Testis (tissue), 3 donors: ENCODE data around the gene DCTN4. TPM values are rescaled to one million over a fixed set of nuclear protein-coding genes. Genes with fewer than 3 reads are reported as not detected.
A peak's percentile ranks its signal among the peaks of the same experiment; 100 is the strongest.

ENCODE experiments used
- DNase-seq: peaks from one replicate; pipeline ENCODE4 v3.0.0-alpha.2; 2019
- H3K27ac ChIP-seq, 2 donors: fragments of 200-600 bp; sonication (generic); one replicate each; pipeline ENCODE4 v1.5.1; 2019
- H3K27me3 ChIP-seq: fragments of 200-600 bp; sonication (generic); one replicate; pipeline ENCODE4 v1.5.1; 2019
- H3K36me3 ChIP-seq: fragments of 200-600 bp; sonication (generic); one replicate; pipeline ENCODE4 v1.5.1; 2017; ENCODE audit warnings: low read depth; ENCODE audit errors: missing control alignments
- H3K4me1 ChIP-seq: fragments of 200-600 bp; sonication (generic); one replicate; pipeline ENCODE4 v1.5.1; 2019
- H3K4me3 ChIP-seq, 2 donors: fragments of 200-600 bp; sonication (generic); one replicate each; pipeline ENCODE4 v1.5.1; 2017 to 2019
- H3K9me3 ChIP-seq: fragments of 200-600 bp; sonication (generic); one replicate; pipeline ENCODE4 v1.5.1; 2017
- CTCF ChIP-seq, 3 experiments: fragments of 450-650 bp in 2 of 3; fragments of 200-600 bp in 1 of 3; sonication (generic) in 1 of 3; IDR thresholded peaks; one replicate each; pipeline ENCODE4 v1.5.1; 2016 to 2019; ENCODE audit warnings: antibody characterized with exemption in 3 of 3, mild to moderate bottlenecking in 2 of 3, moderate library complexity in 1 of 3
- POLR2A ChIP-seq: fragments of 450-650 bp; IDR thresholded peaks from one replicate; pipeline ENCODE4 v1.6.1; 2017; ENCODE audit warnings: antibody characterized with exemption, mild to moderate bottlenecking, moderate library complexity
- WGBS, 2 donors: methylation state at CpG; one replicate each; pipeline ENCODE4 v1.1.5; 2018; 5-methylcytosine and 5-hydroxymethylcytosine counted together
- intact Hi-C: fragments of 100-400 bp; cut with DNase I; formaldehyde crosslinking; loops from one replicate; pipeline ENCODE4 v1.15.1; 2023; ENCODE audit warnings: low total_unique reads
- polyA plus RNA-seq: library from polyadenylated mRNA; stranded (reverse); fragments of 350-450 nt; fragmentation: Illumina TruSeq; extraction: RNeasy Lipid Tissue Mini Kit (QIAGEN cat#74804); gene quantifications from one replicate; pipeline ENCODE4 v1.2.3, GENCODE V29; 2014; ENCODE audit warnings: low read depth, low replicate concordance; ENCODE audit not compliant: insufficient read depth
- total RNA-seq, 2 donors: library from RNA; depleted of rRNA; stranded (reverse); fragments of >200 nt; gene quantifications; one replicate each; pipeline ENCODE4 v1.2.3, GENCODE V29; 2016

The DCTN4 gene
- total and polyA plus RNA-seq, 3 donors from 2014 or later = 55.7 to 94.0 (median 91.5) TPM

- peaks cover 30% of the 10 kb centered on the region for H3K4me1 ChIP-seq
- H3K9me3 ChIP-seq = no peaks in the 10 kb centered on the region
- peak overlapping the region in 1 of 2 donors; percentile 79 for H3K27ac ChIP-seq
- no peaks in the 10 kb centered on the region for H3K36me3 ChIP-seq
- no peak for TF ChIP-seq CTCF (IDR thresholded peaks at IDR 0.05)
- no peak for TF ChIP-seq POLR2A
- no peaks in the 10 kb centered on the region for H3K27me3 ChIP-seq
- WGBS, 2 donors = 45 to 72% methylated on average over 7 of the region's 7 CpGs
- intact Hi-C loops = no loop called here
- H3K4me3 ChIP-seq = peak overlapping the region in 1 of 2 donors; percentile 67
- DNase-seq = no peak
Measured at GRCh38 chr5:150672884-150673275, 85.9 kb downstream of the DCTN4 start.

GRCh38 chr5:150672237-150672883 is 86.5 kb downstream of the DCTN4 start:
- 8% methylated on average over 20 to 31 of the region's 38 CpGs for WGBS, 2 donors

GRCh38 chr5:150671509-150672236 is 87.1 kb downstream of the DCTN4 start:
- TF ChIP-seq POLR2A = no peak
- TF ChIP-seq CTCF (IDR thresholded peaks at IDR 0.05) = no peak
- H3K4me3 ChIP-seq = peak overlapping the region; percentile 52 to 67
- no peaks in the 10 kb centered on the region for H3K9me3 ChIP-seq
- H3K27me3 ChIP-seq = no peaks in the 10 kb centered on the region
- peak overlapping the region; percentile 64 to 79 for H3K27ac ChIP-seq
- intact Hi-C loops = no loop called here
- WGBS, 2 donors = 6 to 9% methylated on average over 24 to 45 of the region's 51 CpGs
- peaks cover 30% of the 10 kb centered on the region for H3K4me1 ChIP-seq
- H3K36me3 ChIP-seq = no peaks in the 10 kb centered on the region
- DNase-seq = no peak

More at GRCh38 chr5:150672237-150672883, 86.5 kb downstream of the DCTN4 start:
- peak; percentile 45 for DNase-seq
- peaks cover 30% of the 10 kb centered on the region for H3K4me1 ChIP-seq
- intact Hi-C loops = no loop called here
- H3K4me3 ChIP-seq = peak overlapping the region; percentile 52 to 67
- H3K9me3 ChIP-seq = no peaks in the 10 kb centered on the region
- H3K27ac ChIP-seq = peak overlapping the region; percentile 64 to 79
- H3K27me3 ChIP-seq = no peaks in the 10 kb centered on the region
- no peaks in the 10 kb centered on the region for H3K36me3 ChIP-seq
- TF ChIP-seq POLR2A = no peak
- no peak for TF ChIP-seq CTCF (IDR thresholded peaks at IDR 0.05)

- 34 to 37% methylated on average over 2 of the region's 2 CpGs for WGBS, 2 donors
- Histone ChIP-seq H3K4me3 (peak overlapping the region in 1 of 2 donors; percentile 67), H3K9me3 (no peaks in the 10 kb centered on the region), H3K27me3 (no peaks in the 10 kb centered on the region), H3K27ac (peak overlapping the region in 1 of 2 donors; percentile 79), H3K36me3 (no peaks in the 10 kb centered on the region), H3K4me1 (peaks cover 30% of the 10 kb centered on the region)
- intact Hi-C loops = no loop called here
- no peak for DNase-seq
- TF ChIP-seq CTCF (IDR thresholded peaks at IDR 0.05) (no peak), POLR2A (no peak)
Measured at GRCh38 chr5:150670948-150671310, 87.9 kb downstream of the DCTN4 start.
